ENCODE measurements around the gene TAP1.
"Not testable (repeated sequence)": the region's sequence is repeated elsewhere in the genome, so short reads cannot be mapped to it uniquely, and the experiment has no call there.

Gene TAP1, protein sequence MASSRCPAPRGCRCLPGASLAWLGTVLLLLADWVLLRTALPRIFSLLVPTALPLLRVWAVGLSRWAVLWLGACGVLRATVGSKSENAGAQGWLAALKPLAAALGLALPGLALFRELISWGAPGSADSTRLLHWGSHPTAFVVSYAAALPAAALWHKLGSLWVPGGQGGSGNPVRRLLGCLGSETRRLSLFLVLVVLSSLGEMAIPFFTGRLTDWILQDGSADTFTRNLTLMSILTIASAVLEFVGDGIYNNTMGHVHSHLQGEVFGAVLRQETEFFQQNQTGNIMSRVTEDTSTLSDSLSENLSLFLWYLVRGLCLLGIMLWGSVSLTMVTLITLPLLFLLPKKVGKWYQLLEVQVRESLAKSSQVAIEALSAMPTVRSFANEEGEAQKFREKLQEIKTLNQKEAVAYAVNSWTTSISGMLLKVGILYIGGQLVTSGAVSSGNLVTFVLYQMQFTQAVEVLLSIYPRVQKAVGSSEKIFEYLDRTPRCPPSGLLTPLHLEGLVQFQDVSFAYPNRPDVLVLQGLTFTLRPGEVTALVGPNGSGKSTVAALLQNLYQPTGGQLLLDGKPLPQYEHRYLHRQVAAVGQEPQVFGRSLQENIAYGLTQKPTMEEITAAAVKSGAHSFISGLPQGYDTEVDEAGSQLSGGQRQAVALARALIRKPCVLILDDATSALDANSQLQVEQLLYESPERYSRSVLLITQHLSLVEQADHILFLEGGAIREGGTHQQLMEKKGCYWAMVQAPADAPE
- total RNA-seq: 257 to 316 reads per million in 2 donors

DNA sequence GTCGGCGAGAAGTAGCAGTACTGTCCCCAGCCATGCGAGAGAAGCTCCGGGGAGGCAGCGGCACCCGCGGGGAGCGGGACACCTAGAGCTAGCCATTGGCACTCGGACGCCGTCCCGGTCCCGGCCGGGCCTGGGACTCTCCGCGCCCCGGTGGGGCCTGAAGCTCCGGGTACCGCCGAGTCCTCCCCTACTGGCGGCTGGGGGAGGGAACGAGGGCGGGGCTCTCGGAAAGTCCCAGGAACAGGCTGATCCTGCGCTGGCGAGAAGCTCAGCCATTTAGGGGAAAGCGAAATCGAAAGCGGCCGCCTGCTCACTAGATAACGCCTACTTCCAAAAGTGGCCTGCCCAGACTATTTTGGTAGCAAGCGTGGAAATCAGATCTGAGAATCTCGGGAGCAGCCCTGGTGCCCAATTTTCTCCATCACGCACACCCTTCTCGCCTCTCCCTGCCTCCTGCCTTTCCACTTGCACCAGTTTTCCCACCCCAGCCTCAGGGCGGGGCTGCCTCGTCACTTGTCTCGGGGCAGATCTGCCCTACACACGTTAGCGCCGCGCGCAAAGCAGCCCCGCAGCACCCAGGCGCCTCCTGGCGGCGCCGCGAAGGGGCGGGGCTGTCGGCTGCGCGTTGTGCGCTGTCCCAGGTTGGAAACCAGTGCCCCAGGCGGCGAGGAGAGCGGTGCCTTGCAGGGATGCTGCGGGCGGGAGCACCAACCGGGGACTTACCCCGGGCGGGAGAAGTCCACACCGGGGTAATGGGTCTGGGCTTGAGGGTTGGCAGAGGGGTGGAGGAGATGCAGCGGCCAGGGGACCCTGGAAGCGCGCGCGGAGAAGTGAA is at the start of gene TAP1, which contains the start of gene PSMB9:
TAP1 (minus strand) TSS at position 164 of the 835 bp plus-strand sequence; CDS start at position 96, 68 bp downstream.
PSMB9 (plus strand) TSS at position 652 of the 835 bp plus-strand sequence; CDS start at position 690, 38 bp downstream.
- DNase-seq: peak; percentile 84

DNA sequence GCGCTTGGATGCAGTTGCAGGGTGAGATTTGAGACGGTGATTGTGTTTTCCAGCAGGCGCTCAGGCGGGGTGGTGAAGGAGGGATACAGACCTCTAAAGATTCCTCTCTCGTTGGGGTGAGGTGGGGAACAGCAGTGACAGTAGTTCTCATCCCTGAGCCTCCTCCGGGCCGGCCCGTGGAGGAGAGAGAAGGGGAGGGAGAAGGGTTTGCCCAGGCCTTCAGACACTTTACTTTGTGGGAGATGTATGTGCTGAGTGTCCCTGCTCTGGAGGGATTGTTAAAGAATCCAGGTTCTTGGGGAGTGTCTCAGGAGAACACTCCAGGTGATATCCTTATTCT is 41.5 kb upstream of the TAP1 start:
- no peak for DNase-seq

DNA sequence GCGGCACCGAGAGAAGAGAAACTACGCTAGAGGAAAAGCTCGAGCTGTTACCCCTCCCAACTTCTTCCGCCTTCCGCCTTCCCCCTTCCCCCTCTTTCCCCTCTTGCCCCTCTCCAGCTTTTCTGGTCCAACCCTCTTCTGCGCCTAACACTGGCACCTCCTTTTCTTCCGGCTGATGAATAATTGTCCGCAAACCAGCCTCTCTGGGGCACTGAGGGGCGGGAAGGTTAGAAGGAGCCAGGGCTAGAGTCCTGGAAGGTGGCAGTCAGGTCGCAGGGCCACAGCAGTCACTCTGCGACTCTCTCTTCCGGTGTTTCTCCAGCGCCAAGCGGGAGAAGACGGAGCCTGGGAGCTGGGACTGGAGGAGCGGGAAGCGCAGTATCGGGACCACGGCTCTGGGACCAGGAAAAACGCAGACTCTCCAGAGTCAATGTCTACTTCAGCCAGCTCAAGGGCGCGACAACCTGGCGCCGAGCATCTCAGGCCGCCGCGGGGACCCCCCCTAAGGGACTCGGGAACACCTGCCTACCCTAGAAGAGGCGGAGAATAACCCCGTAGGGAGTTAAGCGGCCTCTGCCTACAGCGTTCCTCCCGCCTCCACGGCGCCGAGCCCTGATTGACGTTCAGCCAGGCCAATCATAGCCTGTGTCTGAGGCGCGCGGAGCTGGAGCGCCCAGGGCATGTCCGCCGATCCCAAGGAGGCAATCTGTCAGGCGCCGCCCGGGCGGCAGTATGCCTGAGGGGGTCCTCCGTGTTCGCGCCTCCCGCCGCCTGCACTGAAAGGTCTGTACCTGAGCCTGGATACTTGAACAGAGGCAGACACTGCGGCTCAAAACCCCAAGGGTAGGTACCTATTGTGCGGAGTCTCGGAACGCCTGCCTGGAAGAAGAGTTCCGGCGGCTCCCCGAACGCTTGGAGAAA is 40.8 kb upstream of the TAP1 start:
- peak; percentile 75 for DNase-seq

DNA sequence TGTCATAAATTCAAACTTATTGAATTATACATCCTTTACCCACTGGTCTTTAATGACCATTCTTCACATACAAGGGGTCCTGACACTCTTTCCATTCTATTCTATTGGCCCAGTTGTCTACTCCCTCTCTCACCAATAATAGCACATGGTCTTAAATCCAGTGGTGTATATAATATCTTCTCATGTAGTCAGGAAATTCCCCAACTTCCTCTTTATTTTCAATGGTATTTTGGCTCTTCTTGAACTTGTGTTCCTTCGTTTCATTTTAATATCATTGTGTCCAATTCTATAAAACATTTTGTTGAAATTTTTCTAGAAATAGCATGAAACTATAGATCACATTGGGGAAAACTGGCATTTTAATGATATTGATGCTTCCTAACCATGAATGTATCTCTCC is 37.3 kb upstream of the TAP1 start:
- DNase-seq: no peak

GRCh38 chr6:32889533-32889932 is 36.0 kb upstream of the TAP1 start:
- DNase-seq: no peak

- no peak for DNase-seq
These were observed 35.1 kb upstream of the TAP1 start for GRCh38 chr6:32888576-32888975.

- DNase-seq: no peak
These were observed 34.1 kb upstream of the TAP1 start for GRCh38 chr6:32887616-32888015.

- no peak for DNase-seq
These were observed 33.3 kb upstream of the TAP1 start for GRCh38 chr6:32886681-32887383.

DNA sequence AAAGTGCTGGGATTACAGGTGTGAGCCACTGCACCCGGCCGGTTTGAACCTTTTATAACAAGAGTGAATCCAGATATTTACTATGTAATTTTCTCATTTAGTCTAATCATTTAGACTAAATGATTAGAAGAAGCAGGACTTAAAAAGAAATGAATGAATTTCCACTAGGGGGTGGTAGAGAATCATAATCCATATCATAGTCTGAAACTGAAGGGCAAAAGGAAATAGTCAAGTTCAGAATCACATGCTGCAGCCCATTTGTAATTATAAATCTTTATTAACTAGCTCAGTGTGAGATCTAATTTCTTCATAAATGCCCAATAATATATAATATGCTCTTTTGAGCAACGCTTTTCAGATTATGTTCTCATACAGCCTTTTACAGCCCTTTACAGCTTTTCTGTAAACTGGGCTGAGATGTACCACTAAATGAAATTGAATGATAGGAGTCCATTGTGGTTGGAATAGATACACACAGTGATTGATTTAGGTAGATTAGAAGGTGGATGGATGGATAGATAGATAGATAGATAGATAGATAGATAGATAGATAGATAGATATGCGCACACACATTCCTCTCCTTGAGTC is 32.3 kb upstream of the TAP1 start:
- DNase-seq: no peak

DNA sequence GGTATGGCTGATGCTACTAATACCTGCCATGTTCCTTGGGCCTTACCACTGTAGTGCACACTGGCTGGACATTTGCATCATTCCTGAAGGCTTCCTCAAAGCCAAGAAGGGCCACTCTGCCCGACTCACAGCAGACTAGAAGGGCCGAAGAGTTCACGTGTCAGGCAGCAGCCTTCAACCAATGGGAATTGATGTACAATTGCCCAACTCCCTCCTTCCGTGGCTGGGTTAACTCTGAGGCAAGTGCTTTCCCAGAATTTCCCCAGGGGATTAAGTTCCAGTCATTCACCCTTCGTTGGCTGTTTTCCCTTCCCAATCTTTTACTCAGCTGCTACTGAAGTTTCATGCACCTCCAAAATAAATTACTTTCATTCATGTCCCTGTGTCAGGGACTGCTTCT is 30.3 kb upstream of the TAP1 start:
- no peak for DNase-seq

DNA sequence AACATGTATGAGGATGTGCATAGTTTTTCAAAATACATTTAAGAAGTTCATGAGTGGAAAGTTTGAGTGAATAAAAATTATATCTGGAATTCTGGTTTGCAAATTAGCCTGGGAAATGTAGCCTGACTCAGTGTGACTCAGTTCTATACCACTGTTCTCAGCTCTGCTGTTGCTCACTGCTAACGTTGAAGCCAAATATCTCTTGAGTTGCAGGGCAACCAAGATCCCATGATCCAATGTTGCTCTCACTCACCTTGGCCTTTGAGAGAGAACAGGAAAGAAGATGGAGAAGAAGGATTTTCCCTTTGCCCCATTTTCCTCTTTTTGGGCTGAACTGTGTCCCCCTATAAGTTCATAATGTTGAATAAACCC is 29.4 kb upstream of the TAP1 start:
- no peak for DNase-seq

- DNase-seq: not testable (repeated sequence)
These were observed 27.5 kb upstream of the TAP1 start for GRCh38 chr6:32880962-32881361.

- no peak for DNase-seq
These were observed 26.2 kb upstream of the TAP1 start for GRCh38 chr6:32879691-32880090.

DNA sequence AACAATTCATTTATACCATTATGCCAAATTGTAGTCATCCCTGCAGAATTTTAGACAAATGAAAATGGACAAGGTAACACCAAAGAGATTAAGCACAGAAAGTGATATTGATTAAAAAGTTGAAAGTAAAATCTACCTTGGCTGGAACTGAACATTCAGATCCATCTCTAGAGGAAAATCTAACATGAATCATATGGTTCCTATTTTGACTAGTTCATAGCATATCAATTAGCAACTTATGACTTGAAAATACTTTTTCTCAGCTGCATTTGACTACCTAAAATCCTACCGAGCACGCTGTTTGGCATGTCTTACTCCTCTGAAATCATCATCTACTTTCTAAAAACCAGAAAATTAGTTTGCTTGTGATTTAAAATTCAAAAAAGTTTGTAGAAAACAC is 23.1 kb upstream of the TAP1 start:
- DNase-seq: no peak

- not testable (repeated sequence) for DNase-seq
These were observed 20.4 kb upstream of the TAP1 start for GRCh38 chr6:32873947-32874346.

- no peak for DNase-seq
These were observed 14.8 kb upstream of the TAP1 start for GRCh38 chr6:32868257-32868788.

GRCh38 chr6:32867554-32868256 is 14.2 kb upstream of the TAP1 start:
- DNase-seq: no peak

DNA sequence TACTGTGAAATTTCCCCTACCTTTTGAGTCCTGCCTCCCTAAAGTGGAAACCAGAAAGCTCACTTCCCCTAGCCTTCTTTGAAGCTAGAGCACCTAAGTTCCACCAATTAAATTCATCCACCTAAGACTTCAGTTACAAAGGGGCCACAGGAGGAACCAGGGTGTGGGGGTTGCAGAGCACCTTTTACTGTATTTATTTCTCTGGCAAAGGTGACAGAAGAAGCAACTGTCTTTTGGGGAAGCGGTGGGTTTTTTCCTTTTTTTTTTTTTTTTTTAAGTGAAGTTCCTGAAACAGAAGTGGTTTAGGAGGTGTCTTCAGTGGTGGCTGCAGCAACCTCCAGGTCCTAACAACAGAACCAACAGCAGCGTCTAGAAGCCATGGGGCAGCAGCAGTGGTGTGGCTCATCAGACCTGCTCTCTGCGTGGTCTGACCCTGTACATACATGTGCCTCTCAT is 13.5 kb upstream of the TAP1 start:
- no peak for DNase-seq

DNA sequence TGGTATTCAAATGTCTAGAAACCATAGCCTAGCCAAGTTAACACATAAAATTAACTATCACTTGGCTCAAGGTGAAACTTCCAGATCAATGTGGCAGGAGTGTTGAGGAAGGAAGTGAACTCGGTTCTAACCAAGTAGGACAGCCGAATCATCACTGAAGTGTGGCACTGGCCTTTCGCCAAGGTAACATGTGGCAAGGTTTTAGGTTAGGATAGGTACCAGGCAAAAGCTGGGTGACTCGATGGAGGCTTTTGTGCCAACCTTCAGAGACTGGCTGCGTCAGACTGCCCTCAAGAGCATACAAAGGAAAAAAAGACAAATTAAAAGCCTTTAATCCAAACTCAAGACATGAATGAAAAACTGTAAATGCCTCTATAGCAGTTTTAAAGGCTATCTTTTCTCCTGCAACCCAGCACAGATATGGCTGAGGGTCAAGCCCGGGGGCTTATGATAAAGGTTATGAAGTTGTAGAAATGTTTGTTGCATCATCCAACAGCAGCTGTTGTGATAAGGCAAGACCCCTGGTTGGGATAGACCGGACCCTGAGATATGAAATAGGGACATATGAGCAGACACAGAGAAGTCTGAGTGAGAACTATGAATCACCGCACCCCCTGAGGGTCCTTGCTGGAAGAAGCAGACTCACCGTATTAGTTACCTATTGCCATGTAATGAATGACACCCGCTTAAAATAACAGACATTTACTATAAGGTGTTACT is 12.4 kb upstream of the TAP1 start:
- DNase-seq: no peak
